Large intestine (tissue), 3 donors: ENCODE measurements around the gene MOG. TPM values are rescaled to one million over a fixed set of nuclear protein-coding genes. Genes with fewer than 3 reads are reported as not detected.
A peak's percentile ranks its signal among the peaks of the same experiment; 100 is the strongest.

Source experiments
- DNase-seq, 2 donors: peaks; one replicate each; pipeline versions ENCODE4 v3.0.0 to v3.0.0-alpha.2; 2013
- H3K27ac ChIP-seq: one replicate; pipeline ENCODE4 v1.5.1; 2013; ENCODE audit warnings: low read length
- H3K27me3 ChIP-seq: 2 replicates; pipeline ENCODE4 v1.6.1; 2013; ENCODE audit warnings: low read length; ENCODE audit not compliant: control insufficient read depth, insufficient read depth
- H3K36me3 ChIP-seq: 2 replicates; pipeline ENCODE4 v1.6.1; 2013; ENCODE audit warnings: low read length; ENCODE audit not compliant: control insufficient read depth, insufficient read depth
- H3K4me1 ChIP-seq: one replicate; pipeline ENCODE4 v1.6.1; 2013; ENCODE audit warnings: low read length; ENCODE audit not compliant: control insufficient read depth, insufficient read depth
- H3K4me3 ChIP-seq: one replicate; pipeline ENCODE4 v1.5.1; 2013; ENCODE audit warnings: low read length
- H3K9me3 ChIP-seq: one replicate; pipeline ENCODE4 v1.6.1; 2013; ENCODE audit warnings: mild to moderate bottlenecking, low read depth, low read length, moderate library complexity; ENCODE audit not compliant: control insufficient read depth
- WGBS: methylation state at CpG from one replicate; pipeline ENCODE4 v1.1.5; 2013; ENCODE audit warnings: low lambda C conversion rate; ENCODE audit not compliant: insufficient coverage; 5-methylcytosine and 5-hydroxymethylcytosine counted together
- polyA plus RNA-seq: library from polyadenylated mRNA; unstranded; fragments of 120-200 nt; gene quantifications from one replicate; pipeline ENCODE4 v1.2.1, GENCODE V29; 2013

The MOG gene
- polyA plus RNA-seq, 1 donor = 0.04 TPM

- Histone ChIP-seq H3K4me3 (peak overlapping the region; percentile 32), H3K27me3 (peaks cover 81% of the 10 kb centered on the region), H3K27ac (no peak overlapping the region), H3K36me3 (peaks cover 2% of the 10 kb centered on the region), H3K9me3 (peaks cover under 1% of the 10 kb centered on the region), H3K4me1 (peaks cover 11% of the 10 kb centered on the region)
- no CpG with 5 or more reads among the region's 31 CpGs for WGBS
- DNase-seq = no peak
Observed at GRCh38 chr6:29626948-29627754, 29.7 kb upstream of the MOG start.

GRCh38 chr6:29627755-29628418 is 29.0 kb upstream of the MOG start:
- peak; percentile 45 to 52 for DNase-seq
- no CpG with 5 or more reads among the region's 51 CpGs for WGBS
- H3K4me1 ChIP-seq = peaks cover 12% of the 10 kb centered on the region
- H3K36me3 ChIP-seq = no peaks in the 10 kb centered on the region
- peak overlapping the region; percentile 51 for H3K27ac ChIP-seq
- peak overlapping the region; percentile 43 for H3K4me3 ChIP-seq
- peaks cover 4% of the 10 kb centered on the region for H3K9me3 ChIP-seq
- peaks cover 85% of the 10 kb centered on the region for H3K27me3 ChIP-seq

DNA sequence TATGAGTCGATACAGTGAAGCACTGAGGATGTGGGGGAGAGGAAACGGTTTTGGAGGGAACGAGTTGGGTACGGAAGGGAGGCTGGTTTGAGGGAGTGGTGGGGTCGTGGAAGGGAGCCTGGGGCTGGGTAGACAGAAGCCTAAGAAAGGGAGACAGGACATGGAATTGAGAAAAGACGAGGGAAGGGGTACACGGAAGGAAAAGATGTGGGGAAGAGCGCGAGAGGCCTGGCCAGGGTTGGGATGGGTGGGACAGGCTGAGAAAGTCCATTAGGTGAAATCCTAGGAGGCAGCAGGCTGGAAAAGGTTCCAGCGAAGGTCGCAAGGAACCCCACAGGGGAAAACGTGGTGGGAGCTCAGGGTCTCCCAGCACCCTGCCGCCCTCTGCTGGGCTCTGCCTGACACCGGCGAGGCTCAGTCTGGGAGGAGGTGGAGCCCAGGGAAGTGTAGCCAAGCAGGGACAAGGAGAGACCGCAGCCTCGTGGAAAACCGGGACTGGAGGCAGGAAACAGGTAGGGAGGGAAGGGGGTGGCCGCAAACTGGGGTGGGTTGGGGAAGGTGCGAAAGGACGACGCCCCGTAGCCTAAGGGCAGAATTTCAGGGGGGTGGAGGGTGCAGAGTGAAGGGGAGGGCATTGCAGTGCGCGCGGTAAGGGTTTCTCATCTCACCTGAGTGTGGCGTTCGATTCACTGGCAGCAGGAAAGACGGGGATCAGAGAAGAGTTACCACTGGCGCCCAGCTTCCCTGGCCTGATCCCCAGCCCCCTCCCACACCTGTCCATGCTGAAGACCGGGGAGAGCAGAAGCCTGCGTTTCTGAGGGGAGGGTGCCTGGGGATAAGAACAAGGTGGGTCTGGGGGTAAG is 28.2 kb upstream of the MOG start:
- peaks cover 4% of the 10 kb centered on the region for H3K9me3 ChIP-seq
- H3K4me3 ChIP-seq = peak overlapping the region; percentile 43
- peaks cover 12% of the 10 kb centered on the region for H3K4me1 ChIP-seq
- DNase-seq = peak; percentile 51 to 52
- no peaks in the 10 kb centered on the region for H3K36me3 ChIP-seq
- peak overlapping the region; percentile 51 for H3K27ac ChIP-seq
- H3K27me3 ChIP-seq = peaks cover 89% of the 10 kb centered on the region
- WGBS = 8% methylated on average over 5 of the region's 32 CpGs

GRCh38 chr6:29629571-29629970 is 27.3 kb upstream of the MOG start:
- H3K27ac ChIP-seq = no peak overlapping the region
- no peak for DNase-seq
- no peaks in the 10 kb centered on the region for H3K36me3 ChIP-seq
- peaks cover 88% of the 10 kb centered on the region for H3K27me3 ChIP-seq
- H3K9me3 ChIP-seq = peaks cover 4% of the 10 kb centered on the region
- 80% methylated on average over 2 of the region's 2 CpGs for WGBS
- peaks cover 12% of the 10 kb centered on the region for H3K4me1 ChIP-seq
- no peak overlapping the region for H3K4me3 ChIP-seq

DNA sequence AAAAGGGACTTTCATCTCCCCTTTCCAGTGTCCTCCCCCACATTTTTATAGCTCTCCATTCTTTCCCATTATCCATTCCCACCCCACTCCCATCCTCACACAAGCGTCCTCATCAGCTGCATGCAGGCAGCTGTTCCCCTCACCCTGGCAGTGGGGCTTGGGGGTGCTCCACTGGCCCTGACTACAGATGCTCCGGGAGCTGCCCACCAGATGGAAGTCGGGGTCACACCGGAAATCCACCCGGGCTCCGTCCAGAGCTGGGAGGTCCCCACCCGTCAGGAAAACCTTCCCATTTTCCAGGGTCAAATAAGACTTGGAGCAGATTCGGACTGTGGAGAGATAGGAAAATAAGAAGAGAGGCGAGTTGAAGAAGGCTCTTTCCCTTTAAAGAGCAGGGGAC is 26.6 kb upstream of the MOG start:
- WGBS = no CpG with 5 or more reads among the region's 9 CpGs
- H3K36me3 ChIP-seq = no peaks in the 10 kb centered on the region

DNA sequence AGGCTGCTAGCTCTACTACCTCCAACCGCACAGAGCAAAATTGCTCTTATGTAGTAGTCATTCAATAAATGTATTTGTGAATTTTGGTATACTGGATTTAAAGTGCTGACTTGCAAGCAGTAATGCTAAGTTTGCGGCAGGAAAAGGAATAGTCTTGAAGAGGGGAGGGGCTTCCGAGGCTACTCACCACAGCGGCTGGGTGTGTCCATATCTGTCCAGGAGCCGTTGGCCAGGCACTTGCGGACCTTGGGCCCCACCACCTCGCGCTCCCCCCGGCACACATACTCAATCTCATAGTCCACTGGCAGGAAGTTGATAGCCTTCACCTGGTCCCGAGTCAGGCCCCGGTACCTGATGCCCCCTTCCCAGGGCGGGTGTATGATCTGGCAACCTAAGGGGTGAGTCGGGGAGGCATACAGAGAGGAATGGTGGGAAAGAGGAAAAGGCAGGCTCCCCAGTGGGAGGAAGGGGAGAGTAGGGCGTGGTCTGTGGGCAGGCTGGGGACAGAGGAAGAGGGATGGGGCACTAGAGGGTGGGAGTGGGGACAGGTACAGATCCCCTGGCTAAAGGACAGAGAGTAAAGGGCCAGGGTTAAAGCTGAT is 25.6 kb upstream of the MOG start:
- H3K27me3 ChIP-seq = peaks cover 77% of the 10 kb centered on the region

More for the DNA sequence above, 26.6 kb upstream of the MOG start:
- Histone ChIP-seq H3K9me3 (peaks cover 4% of the 10 kb centered on the region), H3K27me3 (peaks cover 85% of the 10 kb centered on the region), H3K4me3 (no peak overlapping the region), H3K27ac (no peak overlapping the region), H3K4me1 (peaks cover 12% of the 10 kb centered on the region)
- DNase-seq = no peak

DNA sequence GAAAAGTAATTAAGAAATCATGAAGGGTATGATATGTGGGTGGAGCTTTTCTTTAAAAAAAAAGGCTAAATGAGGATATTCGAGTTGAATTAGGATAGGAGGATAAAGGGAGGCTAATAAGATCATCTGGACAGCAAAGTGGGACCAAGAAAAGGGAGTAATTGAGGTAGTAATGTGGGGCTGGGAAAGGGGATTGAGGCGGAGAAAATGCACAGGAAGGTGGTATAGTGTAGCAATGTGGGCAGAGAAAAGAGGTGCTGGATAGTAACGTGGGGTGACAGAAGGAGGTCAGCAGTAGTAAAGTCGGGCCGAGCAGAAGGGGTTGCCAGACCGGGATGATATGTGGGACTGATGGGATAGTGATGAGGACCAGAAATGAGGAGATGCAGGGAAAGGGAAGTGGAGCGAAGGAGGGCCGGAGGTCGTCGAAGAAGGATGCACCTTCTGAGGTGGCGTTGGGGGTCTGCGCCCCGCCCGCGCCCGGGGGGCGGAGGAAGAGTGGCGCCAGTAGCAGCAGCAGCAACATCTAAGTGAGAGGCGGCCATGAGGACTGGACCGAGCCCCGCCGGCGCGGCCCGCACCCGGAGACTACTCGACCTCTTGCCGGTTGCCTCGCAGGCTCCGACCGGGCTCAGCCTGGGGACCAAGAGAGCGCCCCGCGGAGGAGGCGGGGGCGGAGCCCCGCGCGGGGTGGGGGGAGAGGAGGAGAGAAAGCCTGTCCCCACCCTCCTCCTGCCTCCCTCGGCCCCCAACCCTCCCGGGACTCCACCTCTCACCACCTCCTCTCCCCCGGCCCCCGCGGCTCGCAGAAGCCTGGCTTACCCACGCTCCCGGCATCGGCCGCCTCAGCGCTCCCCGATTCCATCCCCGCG is 24.8 kb upstream of the MOG start:
- DNase-seq = peak in 1 of 2 donors; percentile 48
- Histone ChIP-seq H3K9me3 (peaks cover 7% of the 10 kb centered on the region), H3K27ac (no peak overlapping the region), H3K27me3 (peaks cover 69% of the 10 kb centered on the region), H3K4me3 (peak overlapping the region; percentile 48), H3K36me3 (no peaks in the 10 kb centered on the region), H3K4me1 (peaks cover 12% of the 10 kb centered on the region)
- WGBS = 0% methylated on average over 2 of the region's 53 CpGs

More for the DNA sequence above, 25.6 kb upstream of the MOG start:
- H3K4me3 ChIP-seq = no peak overlapping the region
- H3K36me3 ChIP-seq = no peaks in the 10 kb centered on the region
- WGBS = 14% methylated on average over 2 of the region's 14 CpGs
- peaks cover 12% of the 10 kb centered on the region for H3K4me1 ChIP-seq
- DNase-seq = no peak
- H3K27ac ChIP-seq = no peak overlapping the region
- peaks cover 6% of the 10 kb centered on the region for H3K9me3 ChIP-seq

- peak; percentile 72 to 83 for DNase-seq
- Histone ChIP-seq H3K4me1 (peaks cover 12% of the 10 kb centered on the region), H3K4me3 (peak within 1 kb of the TSS; percentile 48), H3K36me3 (no peaks in the 10 kb centered on the region), H3K9me3 (peaks cover 7% of the 10 kb centered on the region), H3K27me3 (peaks cover 61% of the 10 kb centered on the region), H3K27ac (peak within 1 kb of the TSS; percentile 35)
- WGBS = 0% methylated on average over 1 of the region's 57 CpGs
Observed at GRCh38 chr6:29632789-29633533, 23.9 kb upstream of the MOG start, which contains the start of gene GABBR1. GABBR1 (minus strand) TSS chr6:29633183; CDS start chr6:29632385, 798 bp downstream.

DNA sequence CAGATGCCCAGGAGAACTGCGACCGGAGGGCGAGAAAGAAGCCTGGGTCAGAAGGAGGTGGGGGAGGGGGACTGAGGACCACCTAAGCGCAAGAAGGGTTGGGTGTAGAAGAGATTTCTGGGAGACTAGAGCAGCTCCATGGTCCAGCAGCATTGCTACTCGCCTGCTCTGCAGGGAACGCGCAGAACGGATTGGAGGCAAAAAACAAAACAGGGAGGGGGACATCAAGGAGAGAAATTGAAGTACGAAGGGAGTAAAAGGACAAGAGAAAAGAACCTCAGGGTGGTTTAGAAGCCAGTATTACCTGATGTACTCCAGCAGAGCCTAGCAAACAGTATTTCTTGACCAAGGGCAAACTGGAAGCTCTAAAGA is 23.4 kb upstream of the MOG start:
- Histone ChIP-seq H3K4me3 (peak overlapping the region; percentile 48), H3K9me3 (peaks cover 7% of the 10 kb centered on the region), H3K4me1 (peaks cover 12% of the 10 kb centered on the region), H3K27ac (peak overlapping the region; percentile 35), H3K36me3 (no peaks in the 10 kb centered on the region), H3K27me3 (peaks cover 56% of the 10 kb centered on the region)
- WGBS = 4% methylated on average over 4 of the region's 9 CpGs
- DNase-seq = no peak
